ENCODE results near the gene HLA-DQB2.

The HLA-DQB2 gene

GRCh38 chr6:32742374-32742773 is 21.0 kb downstream of the HLA-DQB2 start:
- DNase-seq: no peak

- DNase-seq: no peak
Measured at GRCh38 chr6:32741031-32741960, 22.0 kb downstream of the HLA-DQB2 start, which contains the start of gene HLA-DQA2. HLA-DQA2 (plus strand) TSS chr6:32741391; CDS start chr6:32741444, 53 bp downstream.

GRCh38 chr6:32738126-32738525 is 25.2 kb downstream of the HLA-DQB2 start:
- no peak for DNase-seq

- DNase-seq: no peak
Measured at GRCh38 chr6:32718879-32719278, 44.5 kb downstream of the HLA-DQB2 start.

GRCh38 chr6:32716396-32716795 is 46.9 kb downstream of the HLA-DQB2 start:
- no peak for DNase-seq

- no peak for DNase-seq
Measured at GRCh38 chr6:32713241-32713640, 50.1 kb downstream of the HLA-DQB2 start.

GRCh38 chr6:32709625-32710024 is 53.7 kb downstream of the HLA-DQB2 start:
- no peak for DNase-seq

Data from NCI-H1417 treated with DMSO at 0.1 percent for 48 hours (cell line).